ENCODE measurements around the gene PIP5KL1. TPM values are rescaled to one million over a fixed set of nuclear protein-coding genes. Genes with fewer than 3 reads are reported as not detected.

The PIP5KL1 gene
- total and polyA plus RNA-seq, 2 experiments from 2014 or later: 13.4 to 19.5 TPM

DNA sequence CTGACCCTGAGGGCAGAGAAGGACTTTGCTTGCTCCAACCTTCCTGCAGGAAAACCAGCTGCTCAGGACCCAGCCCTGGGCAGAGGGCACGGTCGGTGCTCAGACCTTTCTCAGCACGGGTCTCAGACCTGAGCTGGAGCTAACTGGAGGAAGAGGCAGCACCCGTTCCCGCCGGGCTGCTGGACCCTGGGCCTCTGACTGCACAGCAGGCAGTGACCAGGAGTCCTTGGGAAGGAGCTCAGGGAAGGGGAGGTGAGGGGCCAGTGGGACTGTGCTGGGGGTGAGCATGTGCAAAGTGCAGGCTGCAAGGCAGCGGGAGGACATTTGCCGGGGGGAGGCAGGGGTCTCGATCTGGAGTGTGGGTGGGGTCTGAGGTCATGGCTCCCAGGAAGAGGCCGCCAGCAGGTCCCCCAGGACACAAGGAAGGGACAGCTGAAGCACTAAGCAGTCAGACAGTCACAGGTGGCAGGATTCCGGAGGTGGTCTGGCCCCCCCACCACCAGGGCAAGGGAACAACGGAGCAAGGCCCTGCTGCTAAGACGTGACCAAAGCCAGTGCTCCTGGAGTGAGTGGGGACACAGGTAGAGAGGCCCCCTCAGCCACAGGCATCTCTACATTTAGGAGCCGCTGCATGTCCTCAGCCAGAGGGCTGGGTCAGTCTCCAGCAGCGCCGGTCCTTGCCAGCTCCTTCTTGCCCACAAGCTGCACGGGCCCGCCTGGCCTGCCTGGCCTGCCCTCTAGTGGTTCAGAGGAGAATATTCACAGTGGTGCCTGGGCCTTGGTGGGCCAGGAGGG, 11.8 kb upstream of the PIP5KL1 start:
- TF ChIP-seq, protein P1, sequence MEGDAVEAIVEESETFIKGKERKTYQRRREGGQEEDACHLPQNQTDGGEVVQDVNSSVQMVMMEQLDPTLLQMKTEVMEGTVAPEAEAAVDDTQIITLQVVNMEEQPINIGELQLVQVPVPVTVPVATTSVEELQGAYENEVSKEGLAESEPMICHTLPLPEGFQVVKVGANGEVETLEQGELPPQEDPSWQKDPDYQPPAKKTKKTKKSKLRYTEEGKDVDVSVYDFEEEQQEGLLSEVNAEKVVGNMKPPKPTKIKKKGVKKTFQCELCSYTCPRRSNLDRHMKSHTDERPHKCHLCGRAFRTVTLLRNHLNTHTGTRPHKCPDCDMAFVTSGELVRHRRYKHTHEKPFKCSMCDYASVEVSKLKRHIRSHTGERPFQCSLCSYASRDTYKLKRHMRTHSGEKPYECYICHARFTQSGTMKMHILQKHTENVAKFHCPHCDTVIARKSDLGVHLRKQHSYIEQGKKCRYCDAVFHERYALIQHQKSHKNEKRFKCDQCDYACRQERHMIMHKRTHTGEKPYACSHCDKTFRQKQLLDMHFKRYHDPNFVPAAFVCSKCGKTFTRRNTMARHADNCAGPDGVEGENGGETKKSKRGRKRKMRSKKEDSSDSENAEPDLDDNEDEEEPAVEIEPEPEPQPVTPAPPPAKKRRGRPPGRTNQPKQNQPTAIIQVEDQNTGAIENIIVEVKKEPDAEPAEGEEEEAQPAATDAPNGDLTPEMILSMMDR (conservative IDR thresholded peaks at IDR 0.05; ENCODE audit: low read depth in 2 of 2): peak; percentile 80 to 95
- TF ChIP-seq, protein P2, sequence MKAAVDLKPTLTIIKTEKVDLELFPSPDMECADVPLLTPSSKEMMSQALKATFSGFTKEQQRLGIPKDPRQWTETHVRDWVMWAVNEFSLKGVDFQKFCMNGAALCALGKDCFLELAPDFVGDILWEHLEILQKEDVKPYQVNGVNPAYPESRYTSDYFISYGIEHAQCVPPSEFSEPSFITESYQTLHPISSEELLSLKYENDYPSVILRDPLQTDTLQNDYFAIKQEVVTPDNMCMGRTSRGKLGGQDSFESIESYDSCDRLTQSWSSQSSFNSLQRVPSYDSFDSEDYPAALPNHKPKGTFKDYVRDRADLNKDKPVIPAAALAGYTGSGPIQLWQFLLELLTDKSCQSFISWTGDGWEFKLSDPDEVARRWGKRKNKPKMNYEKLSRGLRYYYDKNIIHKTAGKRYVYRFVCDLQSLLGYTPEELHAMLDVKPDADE (IDR thresholded peaks at IDR 0.05): no peak
- H4K20me1 ChIP-seq (replicated peaks; ENCODE audit: insufficient read depth): no peaks in the 10 kb centered on the region; the same call in 1 of the 2 replicates
- 0 out of 2 replicates have a peak overlapping the region, but pooled peaks have one; percentile 13 for H3K4me3 ChIP-seq
- ATAC-seq: peak; percentile 72
- Mint-ChIP-seq H3K27me3 (ENCODE audit: insufficient read depth, low read depth, poor library complexity) (peaks cover 40% of the 10 kb centered on the region), H3K4me3 (no peak overlapping the region), H3K4me1 (peaks cover 41% of the 10 kb centered on the region), H3K9me3 (no peaks in the 10 kb centered on the region; the same call in 2 of the 3 replicates), H3K36me3 (ENCODE audit: low read depth) (peaks cover 35% of the 10 kb centered on the region), H3K27ac (peak overlapping the region; percentile 67; the same call in 1 of the 2 replicates)
- H3F3A ChIP-seq (replicated peaks; ENCODE audit: low read depth): peaks cover 24% of the 10 kb centered on the region
- peak; percentile 85 for DNase-seq (ENCODE audit: low spot score)
- H3K27me3 ChIP-seq (ENCODE audit: insufficient read depth): no peaks in the 10 kb centered on the region
- no peak overlapping the region; the same call in 1 of the 2 replicates for H3K4me2 ChIP-seq
- H2AFZ ChIP-seq: no peak overlapping the region
- H3K9me2 ChIP-seq (ENCODE audit: insufficient read depth): no peaks in the 10 kb centered on the region
- H3K27ac ChIP-seq (ENCODE audit: low read depth): 0 out of 2 replicates have a peak overlapping the region, but pooled peaks have one; percentile 32
- peaks cover 26% of the 10 kb centered on the region for H3K4me1 ChIP-seq (ENCODE audit: insufficient read depth)
- no peaks in the 10 kb centered on the region for H3K36me3 ChIP-seq (ENCODE audit: insufficient read depth)
- no peaks in the 10 kb centered on the region for H3K79me2 ChIP-seq (replicated peaks; ENCODE audit: insufficient read depth)

DNA sequence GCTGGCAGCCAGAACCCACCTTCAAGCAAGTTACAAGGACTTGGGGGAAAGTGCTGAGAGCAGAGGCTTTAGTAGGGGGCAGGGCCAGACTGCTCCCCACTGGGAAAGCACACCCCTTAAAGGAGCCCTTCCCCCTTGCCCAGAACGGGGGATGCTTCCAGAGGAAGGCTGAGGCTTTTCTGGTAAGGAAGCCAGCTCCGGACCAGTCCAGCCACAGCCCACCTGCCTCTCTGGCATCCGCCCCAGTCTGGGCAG, 11.3 kb upstream of the PIP5KL1 start:
- no peaks in the 10 kb centered on the region for H3K9me2 ChIP-seq (ENCODE audit: insufficient read depth)
- no peaks in the 10 kb centered on the region for H3K27me3 ChIP-seq (ENCODE audit: insufficient read depth)
- Mint-ChIP-seq H3K36me3 (ENCODE audit: low read depth) (peaks cover 30% of the 10 kb centered on the region), H3K4me3 (peak overlapping the region; percentile 52; the same call in 1 of the 3 replicates), H3K4me1 (peaks cover 44% of the 10 kb centered on the region), H3K27me3 (ENCODE audit: insufficient read depth, low read depth, poor library complexity) (peaks cover 41% of the 10 kb centered on the region), H3K9me3 (no peaks in the 10 kb centered on the region; the same call in 1 of the 3 replicates), H3K27ac (peak overlapping the region; percentile 81; the same call in 1 of the 2 replicates)
- H2AFZ ChIP-seq: no peak overlapping the region
- peak overlapping the region; percentile 20; the same call in 1 of the 2 replicates for H3K4me2 ChIP-seq
- H3F3A ChIP-seq (replicated peaks; ENCODE audit: low read depth): peaks cover 24% of the 10 kb centered on the region
- ATAC-seq: no peak
- no peaks in the 10 kb centered on the region for H3K36me3 ChIP-seq (ENCODE audit: insufficient read depth)
- H3K79me2 ChIP-seq (replicated peaks; ENCODE audit: insufficient read depth): peaks cover 4% of the 10 kb centered on the region
- no peak for DNase-seq (ENCODE audit: low spot score)
- H4K20me1 ChIP-seq (replicated peaks; ENCODE audit: insufficient read depth): no peaks in the 10 kb centered on the region; the same call in 1 of the 2 replicates
- 0 out of 2 replicates have a peak overlapping the region, but pooled peaks have one; percentile 32 for H3K27ac ChIP-seq (ENCODE audit: low read depth)
- no peak overlapping the region for H3K4me3 ChIP-seq
- peaks cover 28% of the 10 kb centered on the region for H3K4me1 ChIP-seq (ENCODE audit: insufficient read depth)
- TF ChIP-seq NANOG (IDR thresholded peaks at IDR 0.05; ENCODE audit: borderline replicate concordance): no peak
- no peak for TF ChIP-seq POLR2AphosphoS5 (IDR thresholded peaks at IDR 0.05; ENCODE audit: low read depth)
- TF ChIP-seq, protein P3, sequence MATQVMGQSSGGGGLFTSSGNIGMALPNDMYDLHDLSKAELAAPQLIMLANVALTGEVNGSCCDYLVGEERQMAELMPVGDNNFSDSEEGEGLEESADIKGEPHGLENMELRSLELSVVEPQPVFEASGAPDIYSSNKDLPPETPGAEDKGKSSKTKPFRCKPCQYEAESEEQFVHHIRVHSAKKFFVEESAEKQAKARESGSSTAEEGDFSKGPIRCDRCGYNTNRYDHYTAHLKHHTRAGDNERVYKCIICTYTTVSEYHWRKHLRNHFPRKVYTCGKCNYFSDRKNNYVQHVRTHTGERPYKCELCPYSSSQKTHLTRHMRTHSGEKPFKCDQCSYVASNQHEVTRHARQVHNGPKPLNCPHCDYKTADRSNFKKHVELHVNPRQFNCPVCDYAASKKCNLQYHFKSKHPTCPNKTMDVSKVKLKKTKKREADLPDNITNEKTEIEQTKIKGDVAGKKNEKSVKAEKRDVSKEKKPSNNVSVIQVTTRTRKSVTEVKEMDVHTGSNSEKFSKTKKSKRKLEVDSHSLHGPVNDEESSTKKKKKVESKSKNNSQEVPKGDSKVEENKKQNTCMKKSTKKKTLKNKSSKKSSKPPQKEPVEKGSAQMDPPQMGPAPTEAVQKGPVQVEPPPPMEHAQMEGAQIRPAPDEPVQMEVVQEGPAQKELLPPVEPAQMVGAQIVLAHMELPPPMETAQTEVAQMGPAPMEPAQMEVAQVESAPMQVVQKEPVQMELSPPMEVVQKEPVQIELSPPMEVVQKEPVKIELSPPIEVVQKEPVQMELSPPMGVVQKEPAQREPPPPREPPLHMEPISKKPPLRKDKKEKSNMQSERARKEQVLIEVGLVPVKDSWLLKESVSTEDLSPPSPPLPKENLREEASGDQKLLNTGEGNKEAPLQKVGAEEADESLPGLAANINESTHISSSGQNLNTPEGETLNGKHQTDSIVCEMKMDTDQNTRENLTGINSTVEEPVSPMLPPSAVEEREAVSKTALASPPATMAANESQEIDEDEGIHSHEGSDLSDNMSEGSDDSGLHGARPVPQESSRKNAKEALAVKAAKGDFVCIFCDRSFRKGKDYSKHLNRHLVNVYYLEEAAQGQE (IDR thresholded peaks at IDR 0.05; ENCODE audit: unreplicated experiment): no peak
- TF ChIP-seq CREB1 (CRISPR knock-in tag; IDR thresholded peaks at IDR 0.05; ENCODE audit: low read depth): no peak
- TF ChIP-seq ZNF114 (CRISPR knock-in tag; IDR thresholded peaks at IDR 0.05): no peak
- TF ChIP-seq, protein P1 (conservative IDR thresholded peaks at IDR 0.05; ENCODE audit: low read depth in 2 of 2): no peak
